Thoracic aorta (tissue), 2 donors: ENCODE data around the gene OXNAD1. TPM values are rescaled to one million over a fixed set of nuclear protein-coding genes. Genes with fewer than 3 reads are reported as not detected.

Source experiments
- ATAC-seq: fragments of 150-250 bp; one replicate; pipeline ENCODE4 v1.8.0; 2017; ENCODE audit warnings: low read depth; ENCODE audit not compliant: insufficient number of reproducible peaks, low FRiP score
- DNase-seq: peaks from one replicate; pipeline ENCODE4 v3.0.0-alpha.2; 2020; ENCODE audit warnings: low spot score
- H3K27ac ChIP-seq, 2 donors: fragments of 200-600 bp; sonication (generic); 1 replicate in 1 of 2; 2 replicates in 1 of 2; pipeline ENCODE4 v1.5.1; 2016; ENCODE audit warnings: mild to moderate bottlenecking in 2 of 2, moderate library complexity in 2 of 2
- H3K27me3 ChIP-seq: fragments of 200-600 bp; sonication (generic); replicated peaks from 2 replicates; pipeline ENCODE4 v1.6.0; 2016; ENCODE audit warnings: mild to moderate bottlenecking; ENCODE audit not compliant: insufficient read depth
- H3K36me3 ChIP-seq: fragments of 200-600 bp; sonication (generic); one replicate; pipeline ENCODE4 v1.5.1; 2016
- H3K4me1 ChIP-seq, 2 donors: fragments of 200-600 bp; sonication (generic); 1 replicate in 1 of 2; 2 replicates in 1 of 2; pipeline versions ENCODE4 v1.5.1 to v1.6.0; 2016; ENCODE audit warnings: low read depth in 2 of 2, mild to moderate bottlenecking in 1 of 2; ENCODE audit not compliant: control insufficient read depth in 1 of 2
- H3K4me3 ChIP-seq: fragments of 200-600 bp; sonication (generic); 2 replicates; pipeline ENCODE4 v1.5.1; 2016; ENCODE audit warnings: mild to moderate bottlenecking
- H3K9me3 ChIP-seq: fragments of 200-600 bp; sonication (generic); 2 replicates; pipeline ENCODE4 v1.5.1; 2016
- CTCF ChIP-seq: fragments of 200-600 bp; sonication (generic); IDR thresholded peaks from one replicate; pipeline ENCODE4 v1.5.1; 2019; ENCODE audit warnings: antibody characterized with exemption
- total RNA-seq, 2 donors: library from RNA; depleted of rRNA; stranded (reverse); fragments of >200 nt; gene quantifications; one replicate each; pipeline versions ENCODE4 v1.1.0 to v1.2.3, GENCODE V29; 2016

The OXNAD1 gene
- total RNA-seq, 2 donors from 2014 or later, result 6.8 to 7.9 TPM

- no peak for TF ChIP-seq CTCF
- no peak for DNase-seq
- no peaks in the 10 kb centered on the region for H3K4me1 ChIP-seq
- no peak for ATAC-seq
- no peak overlapping the region for H3K4me3 ChIP-seq
- H3K27ac ChIP-seq, result no peak overlapping the region
- no peaks in the 10 kb centered on the region for H3K27me3 ChIP-seq
- no peaks in the 10 kb centered on the region for H3K9me3 ChIP-seq
- H3K36me3 ChIP-seq, result peaks cover 27% of the 10 kb centered on the region
Observed at GRCh38 chr3:16318176-16318575, 53.2 kb downstream of the OXNAD1 start.

- no peak for ATAC-seq
- Histone ChIP-seq H3K27ac (no peak overlapping the region), H3K4me3 (no peak overlapping the region), H3K4me1 (no peaks in the 10 kb centered on the region), H3K36me3 (peaks cover 33% of the 10 kb centered on the region), H3K9me3 (no peaks in the 10 kb centered on the region), H3K27me3 (no peaks in the 10 kb centered on the region)
- TF ChIP-seq CTCF, result no peak
- DNase-seq, result no peak
Observed at GRCh38 chr3:16319307-16319706, 54.3 kb downstream of the OXNAD1 start.

GRCh38 chr3:16319723-16320122 lies 54.7 kb downstream of the OXNAD1 start:
- Histone ChIP-seq H3K4me3 (no peak overlapping the region), H3K27ac (no peak overlapping the region), H3K9me3 (no peaks in the 10 kb centered on the region), H3K4me1 (no peaks in the 10 kb centered on the region), H3K27me3 (no peaks in the 10 kb centered on the region), H3K36me3 (peaks cover 33% of the 10 kb centered on the region)
- no peak for TF ChIP-seq CTCF
- DNase-seq, result no peak
- ATAC-seq, result no peak

GRCh38 chr3:16320711-16321110 lies 55.7 kb downstream of the OXNAD1 start:
- Histone ChIP-seq H3K4me3 (no peak overlapping the region), H3K9me3 (no peaks in the 10 kb centered on the region), H3K27me3 (no peaks in the 10 kb centered on the region), H3K4me1 (no peaks in the 10 kb centered on the region), H3K27ac (no peak overlapping the region), H3K36me3 (peaks cover 37% of the 10 kb centered on the region)
- no peak for ATAC-seq
- no peak for TF ChIP-seq CTCF
- no peak for DNase-seq

GRCh38 chr3:16322189-16322588 lies 57.2 kb downstream of the OXNAD1 start:
- H3K9me3 ChIP-seq, result no peaks in the 10 kb centered on the region
- H3K4me3 ChIP-seq, result no peak overlapping the region
- H3K27me3 ChIP-seq, result no peaks in the 10 kb centered on the region
- DNase-seq (no peak), ATAC-seq (no peak)
- peaks cover 29% of the 10 kb centered on the region for H3K36me3 ChIP-seq
- peaks cover 0 to 6% of the 10 kb centered on the region in 2 donors for H3K4me1 ChIP-seq
- no peak overlapping the region for H3K27ac ChIP-seq
- no peak for TF ChIP-seq CTCF
